HepG2 (cell line): ENCODE data around the gene ESPN. TPM values are rescaled to one million over a fixed set of nuclear protein-coding genes. Genes with fewer than 3 reads are reported as not detected.

Experiments
- ZFY ChIP-seq: sonication (generic); formaldehyde crosslinking; IDR thresholded peaks from 2 replicates; pipeline ENCODE4 v1.4.0; 2020; ENCODE audit warnings: missing genetic modification reagents
- polyA plus RNA-seq, 8 experiments: library from polyadenylated mRNA; depleted of rRNA in 3 of 8; stranded (reverse) in 7 of 8; unstranded in 1 of 8; fragments of >200 nt; fragmentation: Illumina TruSeq in 4 of 8; extraction: Trizol in 4 of 8; gene quantifications; 2 replicates each; pipeline versions ENCODE4 v1.2.1 to v1.2.3, GENCODE V29; 2011 to 2016; ENCODE audit warnings: low read depth in 4 of 8, missing spikeins in 1 of 8, mixed read lengths in 1 of 8; ENCODE audit not compliant: insufficient read depth in 1 of 8
- total RNA-seq, 5 experiments: library from RNA; depleted of rRNA; stranded (reverse); fragments of >200 nt; fragmentation: Illumina TruSeq; extraction: Trizol; gene quantifications; 2 replicates each; pipeline ENCODE4 v1.2.3, GENCODE V29; 2016; ENCODE audit warnings: low read depth in 1 of 5
- TF ChIP-seq, protein P1 (sequence below): sonication (generic); formaldehyde crosslinking; IDR thresholded peaks from 2 replicates; pipeline ENCODE4 v1.5.1; 2020; ENCODE audit warnings: missing genetic modification reagents, mild to moderate bottlenecking, borderline replicate concordance
- TF ChIP-seq, protein P2 (sequence below): sonication (generic); formaldehyde crosslinking; IDR thresholded peaks from 2 replicates; pipeline ENCODE4 v1.5.1; 2020; ENCODE audit warnings: mild to moderate bottlenecking, missing genetic modification reagents, moderate library complexity

ESPN gene
- total and polyA plus RNA-seq, 2 of the 13 experiments (the other 11 are each of a cell fraction or from before 2014, with no cell fraction given) = 48.6 to 54.2 TPM

DNA sequence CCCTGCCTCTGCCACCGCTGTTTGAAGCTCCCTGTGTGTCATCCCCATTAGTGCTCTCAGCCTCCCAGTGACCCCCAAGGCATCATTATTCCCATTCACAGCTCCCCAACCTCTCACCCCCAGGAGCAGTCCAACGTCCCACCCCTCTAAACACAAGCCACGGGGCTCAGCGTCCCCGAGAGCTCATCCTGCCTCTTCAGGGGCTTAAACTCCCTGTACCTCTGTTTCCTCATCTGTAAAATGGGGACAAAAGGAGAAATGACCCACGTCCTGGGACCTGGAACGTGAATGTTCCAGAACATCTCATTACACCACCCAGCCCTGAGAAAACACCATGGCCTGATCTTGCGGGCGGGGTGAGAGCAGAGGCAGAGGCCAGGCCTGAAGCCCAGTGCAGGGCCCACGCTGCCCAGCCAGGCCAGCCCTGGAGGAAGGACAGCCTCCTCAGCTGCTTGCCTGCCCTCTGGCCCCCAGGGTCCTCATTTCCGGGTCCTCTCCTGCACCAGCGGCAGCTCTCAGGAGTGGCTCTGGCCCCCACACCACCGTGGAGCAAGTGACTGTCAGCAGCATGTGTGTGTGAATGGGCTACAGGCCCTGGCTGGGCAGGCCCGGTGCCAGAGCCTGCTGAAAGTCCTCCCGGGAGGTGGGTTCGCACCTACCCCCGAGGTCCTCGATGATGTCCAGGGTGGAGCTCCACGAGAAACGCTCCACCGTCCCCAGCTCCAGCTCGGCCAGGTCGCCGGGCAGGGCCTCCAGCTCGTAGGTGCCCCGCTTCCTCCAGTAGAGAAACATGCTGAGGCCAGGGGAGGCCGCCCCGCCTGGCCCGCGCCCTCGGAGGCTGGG lies 81.0 kb downstream of the ESPN start (continued):
- TF ChIP-seq, protein P1, sequence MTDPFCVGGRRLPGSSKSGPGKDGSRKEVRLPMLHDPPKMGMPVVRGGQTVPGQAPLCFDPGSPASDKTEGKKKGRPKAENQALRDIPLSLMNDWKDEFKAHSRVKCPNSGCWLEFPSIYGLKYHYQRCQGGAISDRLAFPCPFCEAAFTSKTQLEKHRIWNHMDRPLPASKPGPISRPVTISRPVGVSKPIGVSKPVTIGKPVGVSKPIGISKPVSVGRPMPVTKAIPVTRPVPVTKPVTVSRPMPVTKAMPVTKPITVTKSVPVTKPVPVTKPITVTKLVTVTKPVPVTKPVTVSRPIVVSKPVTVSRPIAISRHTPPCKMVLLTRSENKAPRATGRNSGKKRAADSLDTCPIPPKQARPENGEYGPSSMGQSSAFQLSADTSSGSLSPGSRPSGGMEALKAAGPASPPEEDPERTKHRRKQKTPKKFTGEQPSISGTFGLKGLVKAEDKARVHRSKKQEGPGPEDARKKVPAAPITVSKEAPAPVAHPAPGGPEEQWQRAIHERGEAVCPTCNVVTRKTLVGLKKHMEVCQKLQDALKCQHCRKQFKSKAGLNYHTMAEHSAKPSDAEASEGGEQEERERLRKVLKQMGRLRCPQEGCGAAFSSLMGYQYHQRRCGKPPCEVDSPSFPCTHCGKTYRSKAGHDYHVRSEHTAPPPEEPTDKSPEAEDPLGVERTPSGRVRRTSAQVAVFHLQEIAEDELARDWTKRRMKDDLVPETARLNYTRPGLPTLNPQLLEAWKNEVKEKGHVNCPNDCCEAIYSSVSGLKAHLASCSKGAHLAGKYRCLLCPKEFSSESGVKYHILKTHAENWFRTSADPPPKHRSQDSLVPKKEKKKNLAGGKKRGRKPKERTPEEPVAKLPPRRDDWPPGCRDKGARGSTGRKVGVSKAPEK (CRISPR knock-in tag) = no peak
- TF ChIP-seq, protein P2, sequence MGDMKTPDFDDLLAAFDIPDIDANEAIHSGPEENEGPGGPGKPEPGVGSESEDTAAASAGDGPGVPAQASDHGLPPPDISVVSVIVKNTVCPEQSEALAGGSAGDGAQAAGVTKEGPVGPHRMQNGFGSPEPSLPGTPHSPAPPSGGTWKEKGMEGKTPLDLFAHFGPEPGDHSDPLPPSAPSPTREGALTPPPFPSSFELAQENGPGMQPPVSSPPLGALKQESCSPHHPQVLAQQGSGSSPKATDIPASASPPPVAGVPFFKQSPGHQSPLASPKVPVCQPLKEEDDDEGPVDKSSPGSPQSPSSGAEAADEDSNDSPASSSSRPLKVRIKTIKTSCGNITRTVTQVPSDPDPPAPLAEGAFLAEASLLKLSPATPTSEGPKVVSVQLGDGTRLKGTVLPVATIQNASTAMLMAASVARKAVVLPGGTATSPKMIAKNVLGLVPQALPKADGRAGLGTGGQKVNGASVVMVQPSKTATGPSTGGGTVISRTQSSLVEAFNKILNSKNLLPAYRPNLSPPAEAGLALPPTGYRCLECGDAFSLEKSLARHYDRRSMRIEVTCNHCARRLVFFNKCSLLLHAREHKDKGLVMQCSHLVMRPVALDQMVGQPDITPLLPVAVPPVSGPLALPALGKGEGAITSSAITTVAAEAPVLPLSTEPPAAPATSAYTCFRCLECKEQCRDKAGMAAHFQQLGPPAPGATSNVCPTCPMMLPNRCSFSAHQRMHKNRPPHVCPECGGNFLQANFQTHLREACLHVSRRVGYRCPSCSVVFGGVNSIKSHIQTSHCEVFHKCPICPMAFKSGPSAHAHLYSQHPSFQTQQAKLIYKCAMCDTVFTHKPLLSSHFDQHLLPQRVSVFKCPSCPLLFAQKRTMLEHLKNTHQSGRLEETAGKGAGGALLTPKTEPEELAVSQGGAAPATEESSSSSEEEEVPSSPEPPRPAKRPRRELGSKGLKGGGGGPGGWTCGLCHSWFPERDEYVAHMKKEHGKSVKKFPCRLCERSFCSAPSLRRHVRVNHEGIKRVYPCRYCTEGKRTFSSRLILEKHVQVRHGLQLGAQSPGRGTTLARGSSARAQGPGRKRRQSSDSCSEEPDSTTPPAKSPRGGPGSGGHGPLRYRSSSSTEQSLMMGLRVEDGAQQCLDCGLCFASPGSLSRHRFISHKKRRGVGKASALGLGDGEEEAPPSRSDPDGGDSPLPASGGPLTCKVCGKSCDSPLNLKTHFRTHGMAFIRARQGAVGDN (CRISPR knock-in tag) = peak; percentile 39
- peak; percentile 28; the same call in 1 of the 2 replicates for TF ChIP-seq ZFY
